GM12892 (cell line): ENCODE measurements around the gene OR10G8.

Source experiments
- POLR2A ChIP-seq: IDR thresholded peaks from 2 replicates; pipeline ENCODE4 v1.6.1; 2011; ENCODE audit warnings: low read depth, low read length, control low read depth
- POLR2AphosphoS5 ChIP-seq: IDR thresholded peaks from 2 replicates; pipeline ENCODE4 v1.6.1; 2011; ENCODE audit warnings: low read depth, low read length, control low read depth

- no peak for TF ChIP-seq POLR2A
- no peak for TF ChIP-seq POLR2AphosphoS5
These were observed 31.5 kb upstream of the OR10G8 start, which contains the start of gene OR10G6 for GRCh38 chr11:123995119-123995518.
